KOPT-K1 (cell line): ENCODE measurements around the gene OTP.

Experiments used
- H3K27ac ChIP-seq: fragments of 200-600 bp; sonication (generic); 2 replicates; pipeline ENCODE4 v1.5.1; 2016; ENCODE audit warnings: antibody characterized with exemption, mild to moderate bottlenecking, low read depth, low read length; ENCODE audit not compliant: poor library complexity, severe bottlenecking
- H3K36me3 ChIP-seq: fragments of 200-600 bp; sonication (generic); 2 replicates; pipeline ENCODE4 v1.5.1; 2017; ENCODE audit warnings: antibody characterized with exemption, mild to moderate bottlenecking, low read length, moderate library complexity; ENCODE audit not compliant: insufficient read depth
- H3K9me3 ChIP-seq: fragments of 200-600 bp; sonication (generic); 2 replicates; pipeline ENCODE4 v1.5.1; 2017; ENCODE audit warnings: antibody characterized with exemption, low read length, mild to moderate bottlenecking; ENCODE audit not compliant: insufficient read depth, poor library complexity, severe bottlenecking

The OTP gene

DNA sequence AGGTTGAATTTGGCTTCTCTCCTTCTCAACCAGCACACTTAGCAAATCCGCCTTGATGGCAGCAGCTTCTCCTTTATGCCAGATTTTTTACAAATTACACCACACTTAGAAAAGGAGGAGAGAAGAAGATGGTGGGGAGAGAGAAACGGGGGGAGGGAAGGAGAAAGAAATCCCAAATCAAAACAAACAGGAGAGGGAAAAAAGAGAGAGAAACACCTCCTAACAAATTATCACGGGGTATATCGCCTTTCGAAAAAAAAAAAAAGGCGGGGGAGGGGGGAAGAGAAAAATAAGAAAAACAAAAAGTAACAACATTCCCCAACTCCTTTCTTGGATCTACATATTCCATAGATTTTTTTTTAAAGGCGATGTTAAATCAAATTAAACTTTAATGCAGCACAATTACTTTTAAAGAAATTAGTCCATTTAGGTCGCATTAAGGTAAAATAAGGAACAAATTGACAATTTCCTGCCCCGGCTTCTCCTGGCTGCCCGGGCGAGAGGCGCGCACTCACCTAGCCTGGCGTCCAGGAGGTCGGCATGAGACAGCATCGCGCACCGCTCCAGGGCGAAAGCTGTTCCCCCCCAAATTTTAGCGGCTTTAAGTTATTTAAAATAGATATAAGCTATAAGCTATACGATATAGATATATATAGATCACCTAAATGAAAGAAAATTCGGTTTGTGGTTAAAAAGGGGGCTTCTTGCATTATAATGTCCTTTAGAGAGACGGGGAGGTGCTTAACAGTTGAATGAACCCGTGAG, at the start of gene OTP:
Gene OTP, minus strand, starts transcription at position 716 of the 765 bp plus-strand sequence. Its CDS starts 164 bp downstream, at position 552.
- Histone ChIP-seq H3K27ac (no peak within 1 kb of the TSS), H3K9me3 (peaks cover 13% of the 10 kb centered on the region), H3K36me3 (no peaks in the 10 kb centered on the region)

DNA sequence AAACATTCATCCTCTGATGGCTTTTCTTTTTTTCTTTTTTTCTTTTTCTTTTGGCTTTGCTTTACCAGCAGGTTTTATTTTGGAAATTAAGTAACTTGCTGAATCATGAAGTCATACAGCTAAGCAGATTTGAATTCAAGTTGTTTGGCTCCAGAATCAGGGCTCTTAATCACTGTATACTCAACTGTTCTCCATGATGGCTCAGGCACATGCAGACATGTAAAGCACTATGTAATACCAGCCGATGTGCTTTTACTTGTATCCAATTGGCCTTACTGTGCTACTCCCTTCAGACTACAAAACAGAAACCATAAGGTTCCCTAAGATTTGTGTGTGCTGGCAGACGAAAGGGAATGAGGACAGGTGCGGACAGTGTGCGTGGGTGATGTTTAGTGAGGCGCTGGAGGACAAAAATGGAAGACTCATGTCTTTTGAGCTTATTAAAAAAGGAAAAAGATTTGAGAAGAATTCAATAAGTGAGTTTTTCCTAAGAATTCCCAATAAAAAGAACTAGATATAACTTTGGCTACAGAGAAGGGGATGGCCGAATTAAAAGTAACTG, 44.7 kb upstream of the OTP start:
- peaks cover 8% of the 10 kb centered on the region for H3K36me3 ChIP-seq
- no peak overlapping the region for H3K27ac ChIP-seq
- no peaks in the 10 kb centered on the region for H3K9me3 ChIP-seq

DNA sequence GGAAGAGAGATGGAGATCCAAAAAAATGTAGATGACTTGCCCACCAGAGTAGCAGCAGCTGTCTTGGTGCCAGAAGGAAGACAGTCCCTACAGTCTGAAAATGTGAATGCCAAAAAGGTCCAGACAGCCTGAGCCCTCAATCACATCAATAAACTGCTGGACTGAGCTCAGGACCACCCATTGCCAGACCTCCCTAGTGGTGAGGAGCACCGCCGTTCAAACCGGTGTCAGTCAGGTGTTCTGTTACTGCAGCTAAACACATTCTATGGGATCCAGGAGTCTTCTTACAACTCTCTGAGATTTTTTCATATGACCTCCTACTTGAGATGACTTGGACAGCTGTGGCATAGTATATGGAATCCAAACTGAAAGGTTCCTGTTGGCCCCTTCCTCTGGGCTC, 32.0 kb upstream of the OTP start:
- no peaks in the 10 kb centered on the region for H3K36me3 ChIP-seq
- no peaks in the 10 kb centered on the region for H3K9me3 ChIP-seq
- no peak overlapping the region for H3K27ac ChIP-seq

DNA sequence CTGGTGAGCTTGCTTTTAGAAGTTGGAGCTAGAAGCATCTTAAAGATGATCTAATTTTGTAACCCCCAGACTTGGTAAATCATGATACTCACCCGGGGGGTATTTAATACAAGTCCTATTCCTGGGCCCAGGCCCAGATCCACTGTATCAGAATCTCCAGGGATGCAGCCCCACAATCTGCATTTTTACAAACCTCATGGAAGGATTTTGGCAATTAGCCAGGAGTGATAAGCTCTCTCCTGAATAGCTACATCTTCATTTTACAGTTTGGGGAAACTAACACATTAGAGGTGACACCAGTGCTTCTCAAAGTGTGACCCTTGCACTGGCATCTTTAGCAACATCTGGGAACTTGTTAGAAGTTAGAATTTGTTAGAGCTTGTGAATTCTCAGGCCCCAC, 31.2 kb upstream of the OTP start:
- H3K36me3 ChIP-seq, result no peaks in the 10 kb centered on the region
- no peak overlapping the region for H3K27ac ChIP-seq
- H3K9me3 ChIP-seq, result no peaks in the 10 kb centered on the region

DNA sequence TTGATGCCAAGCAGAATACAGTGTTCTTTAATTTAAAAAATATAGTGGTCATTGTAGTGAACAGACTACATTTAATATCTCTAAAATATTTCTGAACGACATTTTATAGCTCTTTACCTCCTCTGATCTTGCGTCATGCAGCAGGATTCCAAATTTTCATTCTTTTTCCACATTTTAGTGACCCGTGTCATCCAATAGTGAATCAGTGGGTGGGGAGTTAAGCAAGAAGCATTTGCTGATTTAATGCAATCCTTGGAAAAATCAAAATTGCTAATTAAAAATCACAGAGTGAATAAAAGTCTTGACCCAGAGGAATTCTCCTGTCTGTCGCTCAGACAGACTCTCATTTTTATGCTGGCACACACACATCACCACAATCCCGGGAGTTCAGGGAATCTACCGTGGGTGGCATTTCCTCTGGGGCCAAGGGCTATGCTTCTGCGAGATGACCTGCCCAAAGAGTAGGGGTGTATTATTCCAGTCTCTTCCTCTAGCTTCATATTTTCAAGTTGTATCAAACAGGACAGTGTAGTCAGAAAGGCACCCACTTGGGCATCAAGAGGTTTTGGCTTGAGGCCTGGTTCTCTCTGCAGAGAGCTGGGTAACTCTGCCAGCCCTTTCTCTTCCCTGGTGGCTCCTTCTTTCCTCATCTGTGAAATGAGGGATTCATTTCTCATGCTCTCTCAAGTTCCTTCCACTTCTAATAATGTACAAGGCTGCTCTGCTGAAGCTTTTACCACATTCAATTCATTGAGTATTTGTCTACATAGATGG, 24.8 kb upstream of the OTP start:
- H3K27ac ChIP-seq, result no peak overlapping the region
- H3K36me3 ChIP-seq, result no peaks in the 10 kb centered on the region
- H3K9me3 ChIP-seq, result no peaks in the 10 kb centered on the region

DNA sequence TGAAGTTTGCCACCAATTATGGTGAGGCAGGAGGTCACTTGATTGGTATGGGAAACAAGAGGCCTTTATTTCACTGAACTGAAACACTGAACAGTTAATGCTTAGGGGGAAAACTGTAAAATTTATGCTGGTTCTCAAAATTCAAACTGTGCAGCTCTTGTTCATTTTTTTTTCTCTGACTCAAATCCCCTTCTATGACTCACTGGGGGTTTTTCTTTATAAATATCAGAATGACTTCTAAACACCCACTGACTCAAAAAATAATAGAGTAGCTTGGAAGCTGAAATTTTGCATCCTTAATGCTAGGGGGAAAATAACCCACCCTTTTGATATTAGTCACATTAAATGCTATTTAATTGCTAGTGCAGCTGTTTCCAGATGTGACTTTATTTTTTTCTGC, 24.1 kb upstream of the OTP start:
- Histone ChIP-seq H3K27ac (no peak overlapping the region), H3K36me3 (no peaks in the 10 kb centered on the region), H3K9me3 (no peaks in the 10 kb centered on the region)

DNA sequence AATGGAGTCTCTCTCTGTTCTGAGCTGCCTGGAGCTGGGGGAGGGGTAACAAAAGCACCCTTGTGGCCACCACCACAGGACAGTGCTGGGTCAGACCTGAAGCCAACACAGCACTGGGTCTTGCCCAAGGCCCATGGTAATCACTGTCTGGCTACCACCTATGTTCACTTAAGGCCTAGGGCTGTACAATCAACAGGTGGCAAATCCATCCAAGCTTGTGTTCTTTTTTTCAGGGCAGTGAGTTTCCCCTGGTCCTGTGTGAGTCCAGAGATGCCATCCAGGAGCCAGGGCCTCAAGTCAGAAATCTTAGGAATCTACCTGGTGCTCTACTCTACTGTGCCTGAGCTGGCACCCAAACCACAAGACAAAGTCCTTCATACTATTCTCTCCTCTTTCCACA, 20.1 kb upstream of the OTP start:
- Histone ChIP-seq H3K9me3 (no peaks in the 10 kb centered on the region), H3K36me3 (no peaks in the 10 kb centered on the region), H3K27ac (no peak overlapping the region)

DNA sequence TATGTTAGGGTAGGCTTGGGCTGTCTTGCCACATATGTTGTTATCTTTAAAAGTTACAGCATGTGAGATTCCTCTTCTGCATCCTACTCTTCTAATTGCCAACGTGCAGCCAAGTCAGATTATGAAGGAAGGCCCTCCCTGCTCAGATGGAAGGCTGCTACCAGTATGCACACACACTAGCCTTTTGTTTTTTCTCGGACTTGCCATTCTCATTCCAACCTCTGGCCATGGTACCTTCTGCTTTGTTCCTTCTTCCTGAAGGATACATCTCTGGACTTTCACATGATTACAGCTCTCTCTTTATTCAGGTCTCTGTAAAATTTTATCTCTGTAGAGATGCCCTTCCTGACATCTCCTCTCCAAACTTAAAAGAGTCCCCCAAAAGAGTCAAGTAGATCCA, 12.8 kb upstream of the OTP start:
- Histone ChIP-seq H3K36me3 (no peaks in the 10 kb centered on the region), H3K27ac (no peak overlapping the region), H3K9me3 (no peaks in the 10 kb centered on the region)

DNA sequence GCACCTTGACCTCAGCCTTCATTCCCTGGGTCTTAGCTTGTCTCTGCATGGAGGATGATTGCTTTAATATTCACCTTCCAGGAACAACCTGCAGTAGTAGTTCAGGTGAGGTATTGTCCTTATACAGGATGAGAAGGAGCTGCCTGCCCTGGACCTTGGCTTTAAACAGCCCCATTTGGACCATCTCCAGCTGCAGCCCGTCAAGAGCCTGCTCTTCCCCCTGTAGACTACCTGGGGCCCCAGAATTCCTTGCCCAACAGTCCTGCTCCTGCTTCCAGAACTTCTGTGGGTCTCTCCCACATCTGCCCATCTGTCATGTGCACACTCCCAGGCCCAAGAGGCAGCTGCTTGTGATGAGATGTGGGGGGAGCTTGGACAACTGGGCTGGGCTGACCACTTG, 12.2 kb upstream of the OTP start:
- Histone ChIP-seq H3K9me3 (no peaks in the 10 kb centered on the region), H3K27ac (no peak overlapping the region), H3K36me3 (no peaks in the 10 kb centered on the region)

DNA sequence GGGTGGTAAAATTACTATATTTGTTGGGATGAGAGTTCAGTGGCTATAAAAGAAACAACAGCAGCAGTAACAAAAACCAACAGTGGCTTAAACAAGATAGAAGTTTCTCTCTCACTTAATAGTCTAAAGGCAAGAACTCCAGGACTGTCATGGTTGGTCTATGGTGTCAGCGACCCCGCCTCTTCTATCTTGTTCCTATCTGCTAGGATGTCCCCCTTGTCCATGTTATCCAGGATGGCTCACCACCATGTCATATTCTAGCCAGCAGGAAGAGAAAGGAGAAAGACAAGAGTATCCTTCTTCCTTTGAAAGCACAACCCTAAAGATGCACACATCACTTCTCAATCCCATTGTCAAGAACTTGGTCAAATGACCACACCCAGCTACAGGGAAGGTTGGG, 11.3 kb upstream of the OTP start:
- H3K27ac ChIP-seq, result no peak overlapping the region
- no peaks in the 10 kb centered on the region for H3K36me3 ChIP-seq
- no peaks in the 10 kb centered on the region for H3K9me3 ChIP-seq

DNA sequence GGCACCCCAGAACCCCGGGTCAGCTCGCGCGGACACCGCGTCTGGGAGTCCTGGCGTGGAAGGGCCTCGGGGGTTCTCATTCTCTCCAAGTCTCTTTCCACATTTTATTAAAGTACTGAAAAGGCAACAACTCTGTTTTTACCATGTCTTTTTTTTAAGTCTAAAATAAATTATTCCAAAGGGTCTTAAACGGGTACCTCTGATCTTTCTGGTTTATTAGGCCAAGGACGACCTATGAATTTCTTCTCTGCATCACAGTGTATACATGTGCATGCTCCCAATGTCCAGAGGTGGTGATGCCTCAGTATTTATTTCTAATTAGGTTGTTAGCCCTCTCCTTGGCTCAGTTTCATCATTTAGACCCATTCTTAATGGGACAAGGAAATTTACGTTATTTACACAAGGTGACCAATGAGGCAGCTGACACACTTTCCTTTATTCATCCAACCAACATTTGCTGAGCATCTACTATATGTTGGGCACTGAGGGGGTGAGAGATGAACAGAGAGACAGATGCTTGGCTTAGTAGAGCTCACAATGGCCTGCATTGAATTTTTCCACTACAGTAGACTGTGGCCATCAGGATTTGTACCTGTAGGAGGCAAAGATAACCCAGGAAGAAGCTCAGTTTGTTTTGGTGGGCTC, 7.6 kb upstream of the OTP start:
- Histone ChIP-seq H3K27ac (no peak overlapping the region), H3K36me3 (no peaks in the 10 kb centered on the region), H3K9me3 (no peaks in the 10 kb centered on the region)

DNA sequence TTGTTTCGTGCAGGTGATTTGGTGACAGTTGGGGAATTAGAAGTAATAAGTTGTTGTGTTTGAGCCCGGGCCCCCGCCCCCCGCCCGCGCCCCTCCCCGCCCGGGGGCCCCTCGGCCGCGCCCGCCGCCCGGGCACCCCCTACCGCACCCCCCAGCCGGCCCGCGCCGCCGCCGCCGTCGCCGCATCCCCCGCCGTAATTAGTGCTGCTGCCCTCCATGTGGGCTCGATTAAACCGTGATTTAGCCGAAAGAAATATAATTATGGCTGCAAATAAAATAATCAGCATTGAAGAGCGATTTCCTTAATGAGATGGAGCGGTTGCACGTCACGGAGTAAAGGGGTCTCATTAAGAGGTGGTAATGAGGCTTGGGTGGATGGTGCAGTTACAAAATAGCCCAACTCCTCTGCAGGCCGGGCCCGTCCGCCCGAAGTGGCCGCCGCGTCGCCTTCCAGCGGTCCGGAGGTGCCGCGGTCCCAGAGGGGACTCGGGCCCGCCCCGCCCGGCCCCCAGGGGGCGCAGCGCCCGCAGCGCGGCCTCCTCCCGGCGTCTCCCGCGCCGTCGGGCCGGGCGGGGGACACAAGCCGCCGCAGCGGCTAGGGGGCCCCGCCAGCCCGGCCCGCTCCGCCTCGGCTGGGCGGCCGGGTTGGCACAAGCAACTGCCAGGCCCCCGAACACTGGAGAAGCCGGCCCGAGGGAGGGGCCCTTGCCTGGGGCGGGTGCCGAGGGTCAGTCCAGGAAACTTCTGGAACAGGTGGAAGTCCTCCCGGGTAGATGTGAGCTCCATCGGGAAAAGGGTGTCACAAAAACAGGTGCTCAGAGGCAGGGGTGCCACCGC, 6.9 kb upstream of the OTP start:
- no peaks in the 10 kb centered on the region for H3K9me3 ChIP-seq
- H3K36me3 ChIP-seq, result no peaks in the 10 kb centered on the region
- no peak overlapping the region for H3K27ac ChIP-seq

DNA sequence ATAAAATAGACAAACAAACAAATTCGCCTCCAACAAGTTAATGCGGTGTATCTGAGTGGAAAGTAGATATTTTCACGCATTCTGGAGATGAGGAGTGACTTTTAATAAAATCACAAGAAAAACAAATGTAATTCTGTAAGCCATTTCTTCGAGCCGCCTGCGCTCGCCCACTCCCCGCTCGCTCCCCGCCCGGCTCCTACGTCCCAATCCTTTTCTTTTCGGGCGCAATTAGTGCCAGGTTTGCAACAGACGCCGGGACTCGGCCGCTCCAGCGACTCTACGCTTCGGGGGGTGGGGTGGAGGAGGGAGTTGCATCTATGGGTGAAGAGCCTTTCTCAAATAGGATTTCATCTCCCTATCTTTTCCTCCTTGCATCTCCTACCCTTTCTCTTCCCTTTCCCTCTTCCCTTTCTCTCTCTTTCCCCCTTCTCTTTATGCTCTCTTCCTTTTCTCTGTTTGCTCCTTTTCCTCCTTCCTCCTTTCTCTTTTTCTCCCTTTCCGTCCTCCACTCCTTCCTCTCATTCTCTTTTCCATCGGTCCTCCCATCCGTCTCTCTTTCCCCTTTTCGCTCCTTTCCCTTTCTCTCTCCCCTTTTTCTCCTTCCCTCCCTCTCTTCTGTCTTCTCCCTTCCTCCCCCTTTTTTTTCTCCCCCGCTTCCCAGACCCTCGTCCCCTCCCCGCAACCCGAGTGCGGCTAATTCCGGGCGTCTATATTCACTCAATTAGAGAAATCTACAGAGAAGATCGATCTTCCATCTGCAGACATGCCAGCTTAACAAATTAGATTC, 6.1 kb upstream of the OTP start:
- H3K9me3 ChIP-seq, result no peaks in the 10 kb centered on the region
- H3K27ac ChIP-seq, result no peak overlapping the region
- H3K36me3 ChIP-seq, result no peaks in the 10 kb centered on the region
